Activated T-helper 1 cell treated with anti-CD3 and anti-CD28 coated beads, Interleukin-12 subunit alpha, Interleukin-12 subunit beta, Interleukin-2, Interleukin-4 antibody, amounts not matched to agents 30 ng/mL and 10 ng/mL and 1 ng/mL, durations not matched to agents 14 hours and 24 hours and 36 hours (primary cell): Measurements from ENCODE around the gene SLC38A10. TPM values are rescaled to one million over a fixed set of nuclear protein-coding genes. Genes with fewer than 3 reads are reported as not detected.
A peak's percentile ranks its signal among the peaks of the same experiment; 100 is the strongest.

ENCODE experiments used
- DNase-seq: peaks from one replicate; pipeline ENCODE4 v3.0.0; 2021; ENCODE audit warnings: low spot score
- H3K27ac Mint-ChIP-seq: one replicate; pipeline ENCODE4 v1.8.0; 2021; ENCODE audit warnings: mild to moderate bottlenecking, mixed read lengths
- H3K27me3 Mint-ChIP-seq: one replicate; pipeline ENCODE4 v1.8.0; 2022; ENCODE audit warnings: mild to moderate bottlenecking, moderate library complexity, mixed read lengths; ENCODE audit not compliant: insufficient read depth
- H3K36me3 Mint-ChIP-seq: one replicate; pipeline ENCODE4 v1.8.0; 2021; ENCODE audit warnings: low read depth, mixed read lengths
- H3K4me1 Mint-ChIP-seq: one replicate; pipeline ENCODE4 v1.8.0; 2021; ENCODE audit warnings: low read depth, mixed read lengths
- H3K4me3 Mint-ChIP-seq: one replicate; pipeline ENCODE4 v1.8.0; 2021; ENCODE audit warnings: mild to moderate bottlenecking, moderate library complexity, mixed read lengths
- H3K9me3 Mint-ChIP-seq: one replicate; pipeline ENCODE4 v1.8.0; 2021; ENCODE audit warnings: mixed read lengths
- intact Hi-C: fragments of 100-400 bp; cut with micrococcal nuclease; formaldehyde crosslinking; loops from one replicate; pipeline ENCODE4 v1.15.1; 2024
- total RNA-seq: library from RNA; stranded (reverse); gene quantifications from 2 replicates; pipeline ENCODE4 v1.2.3, GENCODE V29; 2022

SLC38A10 gene
- total RNA-seq, 1 donor from 2014 or later = 99.7 TPM

DNA sequence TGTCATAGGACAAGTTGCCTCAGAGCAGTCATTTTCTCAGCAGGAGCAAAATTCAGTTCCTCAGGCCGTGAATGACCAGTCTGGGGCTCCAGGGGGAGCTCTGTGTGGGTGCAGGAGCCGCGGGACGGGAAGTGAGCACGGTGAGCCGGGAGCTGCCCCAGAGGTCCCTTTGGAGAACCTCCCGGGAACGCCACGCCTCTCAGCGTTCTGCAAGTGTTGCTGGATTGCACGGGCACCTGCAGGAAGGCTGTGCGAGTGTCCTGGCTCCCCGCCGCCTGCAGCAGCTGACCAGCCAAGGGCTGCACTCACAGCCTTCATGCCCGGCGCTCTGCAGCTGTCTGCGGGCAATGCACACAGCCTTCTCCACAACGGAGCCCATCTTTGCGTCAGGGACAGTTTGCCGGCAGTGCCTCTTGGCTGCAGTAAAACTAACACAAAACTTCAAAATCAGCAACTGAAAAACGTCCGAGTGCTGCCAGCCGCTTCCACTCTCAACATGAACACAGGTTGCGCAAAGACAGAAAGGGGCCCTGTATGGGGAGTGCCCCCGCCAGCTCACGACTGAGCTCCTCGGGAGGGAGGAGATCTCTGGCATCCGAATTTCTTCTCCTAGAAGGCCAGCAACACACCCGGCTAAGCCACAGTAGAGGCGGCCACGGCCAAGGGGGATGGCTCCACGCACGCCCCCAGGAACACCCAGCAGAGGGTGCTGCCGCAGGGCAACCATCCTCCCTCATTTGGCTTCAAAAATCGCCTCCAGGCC is 40.0 kb downstream of the SLC38A10 start:
- H3K4me3 Mint-ChIP-seq = no peak overlapping the region
- no peak overlapping the region for H3K27ac Mint-ChIP-seq
- H3K4me1 Mint-ChIP-seq = no peaks in the 10 kb centered on the region
- no peaks in the 10 kb centered on the region for H3K27me3 Mint-ChIP-seq
- peaks cover 19% of the 10 kb centered on the region for H3K36me3 Mint-ChIP-seq
- H3K9me3 Mint-ChIP-seq = no peaks in the 10 kb centered on the region
- no peak for DNase-seq
- intact Hi-C loops = no loop called here

DNA sequence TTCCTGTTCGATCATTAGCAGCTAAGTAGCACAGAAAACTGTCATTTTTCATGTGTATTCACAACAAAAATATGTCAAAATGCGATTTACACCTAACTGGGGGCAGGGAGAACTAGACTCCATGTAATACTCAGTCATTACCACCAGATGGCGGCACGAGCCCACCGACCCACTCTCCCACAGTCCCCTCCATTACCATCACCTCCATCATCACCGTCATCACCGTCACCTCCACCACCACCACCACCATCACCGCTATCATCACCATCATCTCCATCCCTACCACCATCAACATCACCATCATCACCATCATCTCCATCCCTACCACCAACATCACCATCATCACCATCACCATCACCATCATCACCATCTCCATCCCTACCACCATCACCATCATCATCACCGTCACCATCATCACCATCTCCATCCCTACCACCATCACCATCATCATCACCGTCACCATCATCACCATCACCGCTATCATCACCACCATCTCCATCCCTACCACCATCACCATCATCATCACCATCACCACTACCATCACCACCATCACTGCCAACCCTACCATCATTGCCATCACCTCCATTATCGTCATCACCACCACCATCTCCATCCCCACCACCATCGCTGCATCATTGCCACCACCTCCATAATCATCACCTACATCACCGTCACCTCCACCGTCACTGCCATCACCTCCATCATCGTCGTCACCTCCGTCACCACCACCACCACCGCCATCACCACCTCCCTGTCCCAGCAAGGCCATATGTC is 41.6 kb downstream of the SLC38A10 start:
- peak; percentile 38 for DNase-seq
- peak overlapping the region; percentile 14 for H3K27ac Mint-ChIP-seq
- intact Hi-C loops = loop anchor here (1.0 to 2.0 kb wide), 5 partner anchors 42 to 300 kb away; partner anchors contain the start of genes ACTG1 and SLC38A10
- H3K36me3 Mint-ChIP-seq = peaks cover 15% of the 10 kb centered on the region
- no peak overlapping the region for H3K4me3 Mint-ChIP-seq
- H3K9me3 Mint-ChIP-seq = no peaks in the 10 kb centered on the region
- no peaks in the 10 kb centered on the region for H3K27me3 Mint-ChIP-seq
- no peaks in the 10 kb centered on the region for H3K4me1 Mint-ChIP-seq

DNA sequence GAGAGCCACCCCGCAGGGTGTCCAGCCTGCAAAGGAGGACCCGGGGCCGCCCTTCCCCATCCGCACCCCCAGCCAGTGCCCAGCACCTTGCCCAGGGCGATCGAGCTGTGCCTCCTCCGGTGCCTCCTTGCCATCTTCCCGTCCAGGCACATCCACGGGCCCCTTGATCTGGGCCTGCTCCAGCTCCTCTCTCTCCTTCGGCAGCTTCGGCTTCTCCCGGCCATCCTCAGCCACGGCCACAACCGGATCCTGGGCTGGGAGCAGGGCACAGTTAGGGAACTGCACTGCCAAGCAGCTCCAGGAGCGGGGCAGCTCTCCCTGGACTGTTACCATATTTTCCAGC is 42.1 kb downstream of the SLC38A10 start:
- no peak for DNase-seq
- intact Hi-C loops = loop anchor here (1.0 to 2.0 kb wide), 5 partner anchors 42 to 300 kb away; partner anchors contain the start of genes ACTG1 and SLC38A10
- peaks cover 15% of the 10 kb centered on the region for H3K36me3 Mint-ChIP-seq
- no peaks in the 10 kb centered on the region for H3K9me3 Mint-ChIP-seq
- H3K4me3 Mint-ChIP-seq = no peak overlapping the region
- H3K27ac Mint-ChIP-seq = no peak overlapping the region
- H3K4me1 Mint-ChIP-seq = no peaks in the 10 kb centered on the region
- no peaks in the 10 kb centered on the region for H3K27me3 Mint-ChIP-seq

DNA sequence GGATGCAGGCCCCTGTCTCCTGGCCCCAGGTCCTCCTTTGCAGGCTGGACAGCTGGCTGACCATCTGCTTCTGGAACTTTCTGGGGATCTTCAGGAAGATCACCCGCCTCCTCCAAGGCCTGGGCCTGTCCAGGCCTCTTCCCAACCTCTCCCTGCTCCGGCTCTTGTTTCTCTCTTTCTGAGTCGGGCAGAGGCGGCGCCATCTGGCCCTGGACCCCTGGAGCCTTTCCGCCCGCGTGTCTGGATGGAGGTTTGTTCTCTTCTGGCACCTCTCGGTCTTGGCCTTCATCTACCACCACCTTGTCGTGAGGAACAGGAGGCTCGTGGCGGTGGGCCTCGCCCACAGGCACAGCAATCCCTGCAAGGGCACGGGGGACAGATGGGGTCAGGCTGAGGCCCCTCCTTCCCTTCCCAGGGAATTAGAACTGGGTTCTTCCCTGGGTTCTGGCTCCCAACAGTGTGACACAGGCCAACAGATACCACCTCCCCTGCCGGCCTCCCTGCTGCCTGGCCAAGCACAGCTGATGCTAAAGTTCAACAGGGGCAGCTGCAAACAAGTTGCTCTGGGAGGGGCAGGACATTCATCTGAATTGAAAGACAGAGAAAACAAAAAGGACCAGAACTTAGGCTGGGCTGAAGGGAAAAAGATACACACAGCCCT is 42.7 kb downstream of the SLC38A10 start:
- no peaks in the 10 kb centered on the region for H3K4me1 Mint-ChIP-seq
- intact Hi-C loops = loop anchor here (2.0 kb wide), 1 partner anchor 260 kb away; the partner anchor contains the start of gene ACTG1

GRCh38 chr17:81251709-81252301 is 43.3 kb downstream of the SLC38A10 start:
- no peaks in the 10 kb centered on the region for H3K27me3 Mint-ChIP-seq
- no peaks in the 10 kb centered on the region for H3K4me1 Mint-ChIP-seq
- H3K27ac Mint-ChIP-seq = no peak overlapping the region
- no peak for DNase-seq
- no peaks in the 10 kb centered on the region for H3K9me3 Mint-ChIP-seq
- H3K4me3 Mint-ChIP-seq = no peak overlapping the region
- intact Hi-C loops = loop anchor here (2.0 kb wide), 1 partner anchor 261 kb away; the partner anchor contains the start of gene ACTG1
- peaks cover 13% of the 10 kb centered on the region for H3K36me3 Mint-ChIP-seq

More for the DNA sequence above, 42.7 kb downstream of the SLC38A10 start:
- no peaks in the 10 kb centered on the region for H3K9me3 Mint-ChIP-seq
- no peak overlapping the region for H3K27ac Mint-ChIP-seq
- no peak for DNase-seq
- H3K36me3 Mint-ChIP-seq = peaks cover 15% of the 10 kb centered on the region
- no peak overlapping the region for H3K4me3 Mint-ChIP-seq
- H3K27me3 Mint-ChIP-seq = no peaks in the 10 kb centered on the region

- H3K4me3 Mint-ChIP-seq = no peak overlapping the region
- no peak overlapping the region for H3K27ac Mint-ChIP-seq
- intact Hi-C loops = no loop called here
- H3K4me1 Mint-ChIP-seq = no peaks in the 10 kb centered on the region
- peaks cover 13% of the 10 kb centered on the region for H3K36me3 Mint-ChIP-seq
- no peaks in the 10 kb centered on the region for H3K27me3 Mint-ChIP-seq
- H3K9me3 Mint-ChIP-seq = no peaks in the 10 kb centered on the region
- DNase-seq = no peak
Observed at GRCh38 chr17:81251094-81251708, 43.9 kb downstream of the SLC38A10 start.

DNA sequence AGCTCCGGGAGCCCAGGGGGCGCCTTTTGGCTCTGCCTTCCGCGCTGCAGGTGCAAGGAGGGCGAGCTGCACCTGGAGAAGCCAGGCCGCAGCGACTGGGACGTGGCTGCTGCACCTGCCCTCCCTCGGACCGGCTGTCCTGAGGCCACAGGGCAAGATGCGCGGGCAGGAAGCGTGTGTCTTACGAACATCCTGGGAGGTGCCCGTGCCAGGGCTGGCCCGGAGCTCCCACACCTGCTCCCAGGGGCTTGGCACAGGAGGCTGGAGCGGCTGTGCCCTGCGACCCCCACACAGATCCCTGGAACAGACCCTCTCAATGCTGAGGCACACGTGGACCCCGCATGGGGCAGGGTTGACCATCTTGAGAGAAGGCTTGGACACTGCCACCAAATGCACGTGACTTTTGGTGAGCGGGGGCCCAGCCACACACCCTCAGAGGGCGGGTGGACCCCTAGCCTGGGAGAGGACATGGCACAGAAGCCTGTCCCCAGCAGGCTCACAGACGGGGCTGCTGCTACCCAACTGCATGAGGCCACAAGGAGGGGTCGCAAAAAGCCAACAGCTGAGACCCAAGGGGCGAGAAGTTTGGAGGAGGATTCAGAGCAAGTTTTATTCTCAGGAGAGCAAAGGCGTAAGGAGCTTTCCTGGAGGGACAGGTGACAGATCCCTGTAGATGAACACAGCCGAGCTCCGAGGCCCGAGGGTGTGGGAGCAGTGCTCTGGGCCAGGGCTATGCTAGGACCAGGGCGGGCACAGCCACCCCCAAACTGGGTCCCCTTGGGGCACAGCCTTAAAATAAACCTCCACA is 44.6 kb downstream of the SLC38A10 start:
- Mint-ChIP-seq H3K36me3 (peaks cover 13% of the 10 kb centered on the region), H3K4me1 (no peaks in the 10 kb centered on the region), H3K27ac (no peak overlapping the region), H3K27me3 (no peaks in the 10 kb centered on the region), H3K9me3 (no peaks in the 10 kb centered on the region), H3K4me3 (no peak overlapping the region)
- no peak for DNase-seq
- intact Hi-C loops = no loop called here

DNA sequence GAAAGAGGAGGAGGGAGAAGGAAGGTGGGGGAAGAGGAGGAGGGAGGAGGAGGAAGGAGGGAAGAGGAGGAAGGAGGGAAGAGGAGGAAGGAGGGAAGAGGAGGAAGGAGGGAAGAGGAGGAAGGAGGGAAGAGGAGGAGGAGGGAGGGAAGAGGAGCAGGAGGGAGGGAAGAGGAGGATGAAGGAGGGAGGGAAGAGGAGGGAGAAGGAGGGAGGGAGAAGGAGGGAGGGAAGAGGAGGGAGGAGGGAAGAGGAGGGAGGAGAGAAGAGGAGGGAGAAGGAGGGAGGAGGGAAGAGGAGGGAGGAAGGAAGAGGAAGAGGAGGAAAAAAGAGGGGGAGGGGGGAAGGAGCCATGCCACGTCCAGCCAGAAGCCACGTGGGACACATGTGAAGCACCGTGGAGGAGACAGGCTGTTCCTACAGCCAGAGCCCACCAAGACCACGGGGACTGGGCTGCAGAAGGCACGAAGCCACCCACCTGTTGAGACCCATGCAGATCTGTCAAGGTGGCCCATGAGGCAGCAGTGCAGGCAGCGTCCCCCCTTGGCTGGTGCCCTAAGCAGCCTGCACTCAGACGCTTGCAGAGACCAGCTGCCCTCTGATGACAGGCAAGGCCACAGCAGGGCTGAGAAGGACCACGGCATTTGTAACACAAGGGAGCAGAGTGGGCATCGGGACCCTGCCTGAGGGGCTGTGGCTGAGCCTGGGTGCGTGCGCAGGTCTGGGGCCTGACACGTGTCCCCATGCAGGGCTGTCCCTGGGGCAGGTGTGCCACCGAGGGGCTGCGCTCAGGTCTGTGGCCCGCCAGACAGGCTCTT is 45.7 kb downstream of the SLC38A10 start:
- Mint-ChIP-seq H3K27me3 (no peaks in the 10 kb centered on the region), H3K4me1 (no peaks in the 10 kb centered on the region), H3K4me3 (no peak overlapping the region), H3K36me3 (peaks cover 13% of the 10 kb centered on the region), H3K9me3 (no peaks in the 10 kb centered on the region), H3K27ac (no peak overlapping the region)
- intact Hi-C loops = no loop called here
- no peak for DNase-seq

GRCh38 chr17:81248649-81249048 is 46.5 kb downstream of the SLC38A10 start:
- DNase-seq = no peak
- intact Hi-C loops = no loop called here
- no peaks in the 10 kb centered on the region for H3K4me1 Mint-ChIP-seq
- no peak overlapping the region for H3K4me3 Mint-ChIP-seq
- no peaks in the 10 kb centered on the region for H3K9me3 Mint-ChIP-seq
- H3K27ac Mint-ChIP-seq = no peak overlapping the region
- peaks cover 13% of the 10 kb centered on the region for H3K36me3 Mint-ChIP-seq
- H3K27me3 Mint-ChIP-seq = no peaks in the 10 kb centered on the region

GRCh38 chr17:81247339-81247990 is 47.6 kb downstream of the SLC38A10 start:
- H3K27me3 Mint-ChIP-seq = no peaks in the 10 kb centered on the region
- intact Hi-C loops = no loop called here

More at GRCh38 chr17:81247339-81247990, 47.6 kb downstream of the SLC38A10 start:
- H3K36me3 Mint-ChIP-seq = peaks cover 7% of the 10 kb centered on the region
- no peak overlapping the region for H3K4me3 Mint-ChIP-seq
- H3K9me3 Mint-ChIP-seq = no peaks in the 10 kb centered on the region
- H3K4me1 Mint-ChIP-seq = no peaks in the 10 kb centered on the region
- DNase-seq = no peak
- no peak overlapping the region for H3K27ac Mint-ChIP-seq
